Right hindlimb (tissue), 1 donor: ENCODE data around the gene ZNF879.

Source experiments
- DNase-seq: peaks from one replicate; pipeline ENCODE4 v3.0.0-alpha.2; 2018

Gene ZNF879

DNA sequence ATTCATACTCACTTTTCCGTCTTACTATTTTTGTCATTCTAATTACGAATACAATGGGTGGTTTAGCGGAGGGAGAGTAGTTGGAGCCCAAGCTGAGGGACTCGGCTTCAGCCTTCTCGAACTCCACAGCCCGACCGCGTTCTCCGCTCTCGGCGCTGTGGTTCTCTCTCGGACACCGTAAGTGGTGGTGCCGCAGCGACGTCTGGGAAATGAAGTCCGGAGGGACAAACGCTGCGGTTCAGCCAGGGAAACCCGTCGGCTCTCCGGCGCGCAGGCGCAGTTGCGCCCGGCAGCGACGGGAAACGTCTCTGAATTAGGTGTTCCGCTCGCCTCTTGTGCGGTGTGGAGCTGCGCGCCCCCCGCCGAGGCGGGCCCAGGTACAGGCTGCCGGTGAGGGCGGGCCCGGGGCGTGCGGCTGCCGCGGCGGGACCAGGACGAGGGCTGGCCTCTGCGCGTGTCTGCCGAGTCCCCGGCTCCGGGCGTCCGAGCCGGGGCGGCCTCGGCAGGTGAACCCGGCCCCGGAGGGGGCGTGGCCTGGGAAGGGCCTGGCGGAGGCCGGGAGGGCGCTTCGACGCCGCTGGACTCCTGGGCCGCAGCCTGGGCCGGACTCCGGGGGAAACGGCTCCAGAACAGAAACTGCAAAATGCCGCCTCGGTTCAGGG is at the start of gene ZNF879:
Gene ZNF879, plus strand, starts transcription at position 277 of the 662 bp plus-strand sequence. CDS start 1,201 bp downstream, outside the sequence.
- peak; percentile 97 for DNase-seq

GRCh38 chr5:178981381-178981780 is 42.2 kb upstream of the ZNF879 start:
- no peak for DNase-seq

GRCh38 chr5:178982941-178983340 is 40.7 kb upstream of the ZNF879 start:
- DNase-seq = no peak

DNA sequence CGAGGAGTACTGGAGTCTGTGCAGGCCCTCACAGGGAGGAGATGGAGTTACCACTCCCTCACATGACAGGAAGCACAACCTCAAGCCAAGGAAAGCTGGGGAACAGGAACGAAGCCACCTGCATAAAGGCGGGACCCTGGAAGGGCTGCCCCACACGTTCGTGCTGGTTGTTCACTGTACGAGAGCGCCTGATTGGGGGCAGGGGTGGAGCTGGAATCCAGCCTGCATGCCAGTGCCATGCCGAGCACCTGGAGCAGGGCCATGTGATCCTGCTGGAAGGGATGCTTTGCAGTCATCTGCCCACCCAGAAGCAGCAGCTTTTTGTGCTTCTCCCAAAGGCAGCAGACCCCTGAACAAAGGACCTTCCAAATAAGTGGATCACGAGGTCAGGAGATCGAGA is 39.9 kb upstream of the ZNF879 start:
- no peak for DNase-seq

DNA sequence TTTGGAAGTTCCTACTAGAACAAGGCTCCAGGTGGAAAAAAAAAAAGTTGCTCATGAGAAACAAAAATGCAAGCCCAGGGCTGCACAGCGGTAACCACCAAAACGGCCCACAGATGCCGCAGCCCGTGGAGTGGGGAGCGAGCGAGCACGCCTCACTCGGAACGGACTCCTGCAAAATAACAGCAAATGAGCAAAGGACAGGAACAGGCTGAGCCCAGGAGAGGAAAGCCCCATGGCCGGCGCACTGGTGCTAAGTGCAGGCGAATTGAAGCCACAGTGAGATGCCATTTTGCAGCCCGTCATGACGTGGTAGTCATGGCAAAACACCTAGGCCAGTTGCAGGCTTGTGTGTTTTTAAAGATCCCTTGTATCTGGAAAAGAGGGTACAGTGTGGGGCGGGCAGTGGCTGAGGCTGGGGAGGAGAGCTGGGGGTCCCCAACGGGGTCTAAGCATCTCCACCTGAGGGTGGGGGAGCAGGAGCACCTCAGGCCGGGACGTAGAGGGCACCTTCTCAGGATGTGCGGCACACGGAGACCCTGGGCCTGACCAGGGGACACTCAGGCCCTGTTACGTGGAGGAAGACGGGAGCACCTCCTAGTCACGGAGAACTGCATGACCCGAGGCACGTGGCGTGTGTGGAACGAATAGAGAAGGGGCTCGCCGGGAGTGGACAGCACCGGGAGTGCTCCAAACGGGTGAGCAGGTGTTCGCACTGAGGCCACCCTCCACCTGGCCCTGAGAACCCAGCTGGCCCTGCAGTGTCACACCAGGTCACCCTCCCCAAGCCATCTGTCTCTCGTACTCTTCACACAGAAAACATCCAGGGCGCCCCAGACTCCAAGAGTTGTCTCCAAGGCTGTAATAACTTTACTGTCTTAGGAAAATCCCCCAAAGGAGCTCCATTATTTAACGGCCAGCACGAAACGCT is 39.2 kb upstream of the ZNF879 start:
- DNase-seq = no peak

DNA sequence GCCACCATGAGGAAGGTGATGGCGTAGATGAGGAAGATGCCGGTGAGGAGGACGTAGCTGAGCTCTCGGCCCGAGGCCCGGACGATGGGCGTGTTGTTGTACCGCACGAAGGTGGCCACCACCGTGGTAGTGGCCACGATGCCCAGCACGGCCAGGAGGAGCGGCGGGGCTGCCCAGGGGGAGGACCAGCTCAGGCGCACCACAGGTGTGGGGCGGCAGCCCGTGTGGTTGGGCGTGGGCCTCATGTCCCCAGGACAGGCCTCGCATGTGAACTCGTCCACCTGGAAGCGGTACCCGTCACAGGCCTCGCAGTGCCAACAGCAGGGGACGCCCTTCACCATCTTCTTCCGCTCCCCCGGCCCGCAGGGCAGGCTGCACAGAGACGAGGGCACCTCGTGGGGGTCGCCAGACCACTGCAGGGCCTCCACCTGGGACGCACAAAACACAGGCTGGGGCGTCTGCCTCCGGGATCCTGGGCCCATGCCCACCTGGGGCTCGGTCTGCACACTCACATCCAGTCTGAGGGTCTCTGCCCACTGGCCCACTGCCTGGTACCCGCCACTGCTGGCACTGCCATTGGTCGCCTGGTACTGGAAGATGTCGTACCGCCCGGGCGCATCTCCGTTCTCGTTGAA is 37.2 kb upstream of the ZNF879 start:
- no peak for DNase-seq

DNA sequence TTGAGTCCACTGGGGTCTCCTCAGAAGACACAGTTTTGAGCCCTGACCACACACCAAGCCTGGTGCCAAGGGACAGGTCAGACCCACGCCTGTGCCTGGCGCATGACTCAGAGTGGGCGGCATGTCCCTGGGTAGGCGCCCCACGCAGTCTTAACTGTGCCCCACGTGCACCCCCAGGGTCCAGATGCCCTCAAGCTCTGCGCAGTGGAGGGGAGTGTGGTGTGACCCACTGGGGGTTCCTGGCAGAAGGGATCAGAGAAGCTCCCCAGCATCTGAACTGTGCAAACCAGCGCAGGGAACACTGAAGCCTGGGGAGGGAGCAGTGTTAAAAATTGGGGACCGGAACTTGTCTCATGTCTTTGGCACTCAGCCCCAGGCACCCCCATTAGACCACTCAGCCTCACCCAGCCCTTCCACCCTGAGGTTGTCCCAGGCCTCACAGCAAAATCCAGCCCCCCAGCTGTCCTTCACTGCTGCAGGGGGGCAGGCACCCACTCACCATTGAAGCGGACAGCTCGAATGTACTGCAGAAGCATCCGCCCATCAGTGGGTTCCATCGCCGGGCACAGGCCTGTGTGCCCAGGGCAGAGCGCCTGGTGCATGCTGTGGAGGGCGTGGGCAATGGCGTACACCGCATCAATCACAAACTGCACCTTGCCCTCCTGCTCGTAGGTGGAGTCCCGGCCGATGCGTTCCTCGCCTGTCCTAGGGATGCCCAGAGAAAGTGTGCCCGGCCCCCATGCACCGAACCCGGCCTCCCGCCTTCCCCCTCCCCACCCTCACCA is 35.0 kb upstream of the ZNF879 start:
- DNase-seq = no peak

- no peak for DNase-seq
Observed at GRCh38 chr5:178989311-178989710, 34.3 kb upstream of the ZNF879 start.

- DNase-seq = no peak
Observed at GRCh38 chr5:178990491-178990890, 33.1 kb upstream of the ZNF879 start.

- no peak for DNase-seq
Observed at GRCh38 chr5:178991190-178992145, 32.1 kb upstream of the ZNF879 start.

- no peak for DNase-seq
Observed at GRCh38 chr5:178992291-178992895, 31.2 kb upstream of the ZNF879 start.

GRCh38 chr5:178993236-178993765 is 30.3 kb upstream of the ZNF879 start:
- DNase-seq = no peak

GRCh38 chr5:178993955-178994579 is 29.5 kb upstream of the ZNF879 start:
- no peak for DNase-seq

DNA sequence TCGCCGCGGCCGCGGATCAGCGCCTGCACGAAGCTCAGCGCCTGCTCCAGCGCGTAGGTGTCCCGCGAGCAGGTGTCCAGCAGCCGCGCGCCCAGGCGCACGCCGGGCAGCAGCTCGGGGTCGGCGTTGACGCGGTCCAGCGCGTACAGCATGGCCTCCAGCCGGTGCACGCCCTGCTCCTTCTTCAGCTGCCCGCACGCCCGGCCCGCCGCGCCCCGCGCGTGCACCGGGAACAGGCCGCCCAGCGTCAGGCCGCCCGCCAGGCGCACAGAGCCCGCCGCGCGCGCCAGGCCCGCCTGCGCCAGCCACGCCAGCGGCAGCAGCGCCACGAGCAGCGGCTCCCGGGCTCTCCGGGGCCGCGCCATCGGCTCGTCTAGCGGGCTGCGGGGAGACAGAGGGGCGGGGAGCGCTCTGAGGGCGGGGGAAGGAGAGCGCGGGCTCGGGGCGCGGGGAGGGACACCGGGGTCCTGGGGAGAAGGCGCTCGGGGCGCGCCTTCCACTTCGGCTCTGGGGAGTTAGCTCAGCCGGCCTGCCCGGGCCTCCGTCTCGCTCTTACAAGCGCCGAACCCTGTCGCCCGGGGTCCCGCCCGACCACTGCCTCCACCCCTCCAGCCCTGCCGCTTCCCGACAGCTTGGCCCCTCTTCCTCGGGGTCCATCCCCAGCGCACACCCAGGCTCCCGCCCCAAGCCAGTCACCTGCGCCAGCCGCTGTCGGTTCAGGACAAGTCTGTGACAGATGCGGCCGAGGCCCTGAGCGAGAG is 28.8 kb upstream of the ZNF879 start, which contains the start of gene GRM6:
Gene GRM6, minus strand, starts transcription at position 741 of the 761 bp plus-strand sequence. Its CDS starts 376 bp downstream, at position 365.
- no peak for DNase-seq

DNA sequence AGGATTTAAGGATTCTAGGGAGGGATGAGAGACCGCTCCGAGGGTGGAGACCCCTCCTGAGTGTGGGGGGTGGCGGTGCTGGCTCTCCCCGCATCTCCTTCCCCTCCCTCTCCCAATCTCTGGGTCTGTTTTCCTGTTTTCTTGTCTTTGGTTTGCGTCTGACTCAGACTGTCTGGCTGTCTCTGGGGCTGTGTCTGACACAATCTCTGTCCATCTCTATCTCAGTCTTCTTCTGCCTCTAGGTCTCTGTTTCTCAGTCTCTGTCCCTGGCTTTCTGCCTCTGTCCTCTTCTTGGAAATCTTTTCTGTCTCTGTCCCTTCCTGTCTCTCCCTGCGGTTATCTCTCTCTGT is 28.3 kb upstream of the ZNF879 start:
- DNase-seq = no peak

- DNase-seq = no peak
Observed at GRCh38 chr5:178996156-178996555, 27.4 kb upstream of the ZNF879 start.

DNA sequence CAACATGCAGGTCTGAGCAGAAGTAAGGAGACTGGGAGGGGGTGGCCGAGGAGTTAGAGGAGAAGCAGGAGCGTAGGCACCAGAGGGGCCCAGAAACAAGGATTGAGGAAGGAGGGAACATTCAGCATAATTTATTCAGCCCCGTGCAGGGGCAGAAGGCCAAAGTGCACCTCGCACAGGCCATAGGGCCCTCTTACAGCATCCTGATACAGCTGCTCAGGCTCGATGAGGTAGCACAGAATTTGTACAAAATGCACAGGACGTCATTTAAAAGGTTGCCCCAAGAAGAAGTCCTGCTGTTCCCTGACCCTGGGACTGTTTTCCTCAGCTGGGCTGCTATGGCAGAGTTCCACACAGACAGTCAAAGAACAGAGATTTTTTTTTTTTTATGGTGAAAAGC is 26.4 kb upstream of the ZNF879 start:
- DNase-seq = no peak

- no peak for DNase-seq
Observed at GRCh38 chr5:178998441-178998840, 25.2 kb upstream of the ZNF879 start.

GRCh38 chr5:179006564-179006963 is 17.0 kb upstream of the ZNF879 start:
- DNase-seq = no peak

DNA sequence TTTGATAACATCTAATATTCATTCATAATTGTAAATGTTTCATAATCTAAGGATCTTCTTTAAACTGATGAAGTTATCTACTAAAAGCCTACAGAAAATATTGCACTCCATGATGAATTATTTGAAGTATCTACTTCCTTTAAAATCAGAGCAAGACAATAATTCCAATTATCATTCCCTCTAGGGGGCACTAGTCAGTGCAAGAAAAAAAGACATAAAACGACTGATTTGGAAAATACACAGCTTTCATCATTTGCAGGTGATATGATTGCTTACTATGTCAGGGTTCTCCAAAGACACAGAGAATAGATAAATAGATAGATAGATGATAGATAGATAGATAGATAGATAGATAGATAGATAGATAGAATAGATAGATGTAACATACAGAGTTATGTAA is 14.9 kb upstream of the ZNF879 start:
- no peak for DNase-seq
